ENCODE measurements around the gene FASTK.

FASTK gene

DNA sequence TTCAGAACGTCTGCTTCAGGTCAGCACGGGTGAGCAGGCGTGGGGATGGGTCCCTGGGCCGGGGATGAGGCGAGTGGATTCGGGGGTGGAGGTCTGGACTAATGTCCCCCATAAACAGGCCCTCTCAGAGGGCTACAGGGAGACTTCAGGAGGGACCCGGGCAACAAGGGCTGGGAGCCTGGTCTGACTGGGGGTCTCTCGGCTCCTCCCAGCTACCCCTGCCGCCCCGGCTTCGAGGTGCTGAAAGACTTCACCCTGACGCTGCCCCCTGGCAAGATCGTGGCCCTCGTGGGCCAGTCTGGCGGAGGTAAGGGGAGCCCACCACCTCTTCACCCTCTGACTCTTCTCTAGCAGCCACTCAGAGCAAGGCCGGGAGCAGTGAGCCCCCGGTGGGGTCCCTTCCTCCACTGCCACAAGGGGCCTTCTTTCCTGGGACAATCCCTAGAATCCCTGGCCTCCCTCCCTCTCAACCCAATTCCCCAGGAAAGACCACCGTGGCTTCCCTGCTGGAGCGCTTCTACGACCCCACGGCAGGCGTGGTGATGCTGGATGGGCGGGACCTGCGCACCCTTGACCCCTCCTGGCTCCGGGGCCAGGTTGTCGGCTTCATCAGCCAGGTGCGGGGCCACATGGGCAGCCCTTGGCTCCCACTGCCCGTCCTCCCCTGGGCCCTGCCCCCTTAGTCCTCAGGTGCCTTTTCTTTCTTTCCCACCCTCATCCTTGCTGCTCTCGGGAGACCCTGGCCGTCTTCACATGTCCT is 39.8 kb downstream of the FASTK start:
- Mint-ChIP-seq H3K4me1 (peaks cover 3% of the 10 kb centered on the region), H3K9me3 (no peaks in the 10 kb centered on the region), H3K27me3 (no peaks in the 10 kb centered on the region), H3K27ac (no peak overlapping the region), H3K36me3 (peaks cover 2% of the 10 kb centered on the region), H3K4me3 (no peak overlapping the region)
- DNase-seq = no peak
- CTCF ChIA-PET = interaction anchor here (1.4 to 2.5 kb wide), 3 partner anchors 9 to 23 kb away, joined by 3 to 10 read pairs (median 4); partner anchors contain the start of gene ABCB8

DNA sequence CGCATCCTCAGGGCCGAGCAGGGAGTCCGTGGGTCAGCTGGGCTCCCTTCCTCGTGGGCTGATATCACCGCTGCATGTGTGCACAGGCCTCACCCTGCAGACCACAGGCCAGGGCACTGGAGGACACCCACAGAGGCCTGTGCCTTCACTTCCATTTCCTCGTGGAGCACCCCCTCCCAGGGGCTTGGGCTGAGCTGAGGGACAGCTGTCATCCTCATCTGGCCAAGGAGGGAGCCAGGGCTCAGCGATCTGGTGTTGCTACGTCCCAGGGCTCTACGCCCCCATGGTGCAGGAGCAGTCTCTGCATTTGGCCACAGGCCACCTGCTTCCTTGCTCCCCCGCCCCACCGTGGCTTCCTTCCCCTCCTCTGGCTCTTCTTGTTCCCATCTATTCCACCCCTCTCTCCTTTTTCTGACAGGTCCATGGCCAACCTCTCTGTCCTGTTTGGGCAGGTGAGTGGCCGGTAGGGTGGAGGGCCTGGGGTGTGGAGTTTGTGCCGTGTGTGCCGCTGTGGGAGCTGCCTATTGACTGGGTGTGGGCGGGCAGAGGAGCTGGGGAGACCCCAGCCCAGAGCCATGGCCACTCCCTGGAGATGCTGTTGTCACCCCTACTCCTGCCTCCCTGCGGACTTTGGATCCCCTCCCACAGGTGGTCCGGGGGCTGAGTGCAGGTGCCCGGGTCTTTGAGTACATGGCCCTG is 40.6 kb downstream of the FASTK start:
- CTCF ChIA-PET = interaction anchor here (2.5 kb wide), 1 partner anchor 22 kb away, joined by 10 read pairs; no protein-coding TSS in a partner anchor
- H3K4me1 Mint-ChIP-seq = peaks cover 3% of the 10 kb centered on the region

DNA sequence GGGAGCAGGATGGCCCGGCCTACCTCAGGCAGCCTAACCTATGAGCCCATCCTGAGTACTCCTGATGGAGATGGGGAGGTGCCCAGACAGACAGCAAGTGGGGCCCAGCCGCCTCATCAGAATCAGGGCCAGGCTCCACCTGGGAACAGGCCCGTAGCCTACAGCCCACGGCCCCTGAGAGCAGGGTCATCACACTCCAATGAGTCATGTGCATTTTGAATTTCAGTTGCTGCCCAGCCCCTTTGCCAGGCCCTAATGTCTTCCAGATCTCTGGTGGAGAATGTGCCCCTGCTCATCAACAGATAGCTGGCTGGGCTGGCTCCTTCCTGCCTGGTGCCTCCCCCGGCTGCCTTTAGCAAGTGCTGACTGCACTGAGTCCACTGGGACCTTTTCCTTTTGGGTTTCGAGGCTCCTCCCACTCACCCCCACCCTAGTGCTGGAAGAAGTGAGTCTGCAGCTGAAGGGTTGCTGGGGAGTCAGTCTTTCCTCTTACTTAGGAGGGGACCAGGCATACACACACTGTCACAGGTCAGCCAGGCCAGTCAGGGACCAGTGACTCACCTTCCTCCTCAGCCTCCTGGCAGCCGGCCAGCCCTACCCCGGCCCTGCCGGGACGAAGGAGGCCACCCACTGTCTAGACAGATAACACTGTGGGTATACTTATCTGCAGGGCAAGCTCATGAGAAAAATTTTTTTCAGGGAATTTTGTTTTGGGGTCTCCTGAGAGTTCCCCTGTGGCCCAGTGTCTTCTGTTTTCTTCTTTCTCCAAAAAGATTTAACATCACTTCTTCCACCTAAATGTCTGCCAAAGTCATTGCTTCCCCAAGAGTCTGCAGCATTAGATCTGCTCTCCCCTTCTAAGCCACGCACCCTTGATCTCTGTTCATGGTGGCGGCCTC is 41.4 kb downstream of the FASTK start:
- DNase-seq = no peak
- Mint-ChIP-seq H3K4me3 (no peak overlapping the region), H3K9me3 (no peaks in the 10 kb centered on the region), H3K36me3 (peaks cover 4% of the 10 kb centered on the region), H3K27me3 (no peaks in the 10 kb centered on the region), H3K4me1 (peaks cover 3% of the 10 kb centered on the region), H3K27ac (no peak overlapping the region)
- CTCF ChIA-PET = interaction anchor here (1.4 to 2.5 kb wide), 2 partner anchors 21 to 76 kb away, joined by 4 to 10 read pairs; no protein-coding TSS in a partner anchor

More for the DNA sequence above, 40.6 kb downstream of the FASTK start:
- no peaks in the 10 kb centered on the region for H3K27me3 Mint-ChIP-seq
- peaks cover 6% of the 10 kb centered on the region for H3K36me3 Mint-ChIP-seq
- no peak for DNase-seq
- H3K9me3 Mint-ChIP-seq = no peaks in the 10 kb centered on the region
- no peak overlapping the region for H3K27ac Mint-ChIP-seq
- no peak overlapping the region for H3K4me3 Mint-ChIP-seq

DNA sequence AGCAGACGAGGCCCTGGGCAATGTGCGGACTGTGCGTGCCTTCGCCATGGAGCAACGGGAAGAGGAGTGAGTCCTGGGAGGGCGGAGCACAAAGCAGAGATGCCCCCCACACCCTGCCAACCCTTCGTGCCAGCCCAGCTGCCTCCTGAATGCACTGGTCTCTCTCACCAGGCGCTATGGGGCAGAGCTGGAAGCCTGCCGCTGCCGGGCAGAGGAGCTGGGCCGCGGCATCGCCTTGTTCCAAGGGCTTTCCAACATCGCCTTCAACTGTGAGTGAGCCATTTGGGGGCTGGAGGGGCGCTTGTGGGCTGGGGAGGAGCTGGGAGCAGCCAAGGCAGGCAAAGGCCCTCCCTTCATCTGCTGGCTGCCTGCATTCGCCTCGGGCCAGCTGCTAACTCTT is 44.7 kb downstream of the FASTK start:
- Mint-ChIP-seq H3K4me3 (no peak overlapping the region), H3K4me1 (peaks cover 3% of the 10 kb centered on the region), H3K27me3 (no peaks in the 10 kb centered on the region), H3K36me3 (peaks cover 4% of the 10 kb centered on the region), H3K27ac (no peak overlapping the region), H3K9me3 (no peaks in the 10 kb centered on the region)
- CTCF ChIA-PET = no interaction called here
- DNase-seq = no peak

DNA sequence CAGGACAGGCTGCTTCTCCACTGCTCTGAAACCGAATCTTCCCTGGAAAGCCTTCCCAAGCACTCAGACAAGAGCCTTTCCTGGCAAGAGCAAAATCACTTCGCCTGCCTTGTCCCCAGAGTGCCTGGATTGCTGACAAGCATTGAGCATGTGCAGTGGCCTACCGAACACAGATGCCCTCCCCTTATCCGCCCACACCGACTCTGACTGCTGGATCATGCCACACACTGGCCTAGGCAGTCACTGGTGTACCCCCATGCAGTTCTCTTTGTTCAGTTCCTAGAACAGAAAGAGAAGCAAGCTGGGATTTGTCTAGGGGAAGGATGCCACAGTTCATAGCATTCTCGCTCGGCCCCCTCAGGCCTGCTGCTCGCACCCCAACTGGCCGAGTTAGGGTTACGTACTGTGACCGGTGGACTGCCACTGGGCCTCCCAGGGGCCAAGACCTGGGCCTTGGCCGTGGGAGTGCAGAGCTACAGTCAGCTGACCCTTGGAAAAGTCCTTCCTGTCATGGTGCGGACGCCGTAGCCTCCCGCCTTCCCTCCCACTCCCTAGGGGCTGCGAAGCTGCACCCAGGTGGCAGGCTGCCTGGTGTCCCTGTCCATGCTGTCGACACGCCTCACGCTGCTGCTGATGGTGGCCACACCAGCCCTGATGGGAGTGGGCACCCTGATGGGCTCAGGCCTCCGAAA is 45.4 kb downstream of the FASTK start:
- CTCF ChIA-PET = no interaction called here
- Mint-ChIP-seq H3K4me1 (peaks cover 3% of the 10 kb centered on the region), H3K4me3 (no peak overlapping the region), H3K9me3 (no peaks in the 10 kb centered on the region), H3K36me3 (peaks cover 4% of the 10 kb centered on the region), H3K27me3 (no peaks in the 10 kb centered on the region), H3K27ac (no peak overlapping the region)
- DNase-seq = no peak

DNA sequence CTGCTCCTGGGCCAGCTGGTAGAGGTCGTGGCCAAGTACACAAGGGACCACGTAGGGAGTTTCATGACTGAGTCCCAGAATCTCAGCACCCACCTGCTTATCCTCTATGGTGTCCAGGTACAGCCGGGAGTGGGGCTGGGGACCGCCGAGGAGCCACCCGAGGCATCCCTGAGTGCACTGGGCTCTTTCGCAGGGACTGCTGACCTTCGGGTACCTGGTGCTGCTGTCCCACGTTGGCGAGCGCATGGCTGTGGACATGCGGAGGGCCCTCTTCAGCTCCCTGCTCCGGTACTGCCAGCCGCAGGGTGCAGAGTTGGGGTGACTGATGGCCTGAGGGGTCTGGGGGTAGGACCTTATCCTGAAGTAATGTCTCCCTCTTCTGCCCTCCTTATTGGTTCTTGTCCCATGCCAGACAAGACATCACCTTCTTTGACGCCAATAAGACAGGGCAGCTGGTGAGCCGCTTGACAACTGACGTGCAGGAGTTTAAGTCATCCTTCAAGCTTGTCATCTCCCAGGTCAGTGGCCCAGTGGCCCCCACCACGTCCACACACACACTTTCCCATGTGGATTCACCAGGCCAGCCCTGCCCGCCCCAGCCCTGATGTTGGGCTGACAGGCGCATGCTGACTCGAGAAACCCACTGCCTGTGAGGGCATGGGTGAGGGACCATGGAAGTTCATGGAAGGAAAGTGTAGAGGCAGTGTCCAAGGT is 46.1 kb downstream of the FASTK start:
- H3K27ac Mint-ChIP-seq = no peak overlapping the region

DNA sequence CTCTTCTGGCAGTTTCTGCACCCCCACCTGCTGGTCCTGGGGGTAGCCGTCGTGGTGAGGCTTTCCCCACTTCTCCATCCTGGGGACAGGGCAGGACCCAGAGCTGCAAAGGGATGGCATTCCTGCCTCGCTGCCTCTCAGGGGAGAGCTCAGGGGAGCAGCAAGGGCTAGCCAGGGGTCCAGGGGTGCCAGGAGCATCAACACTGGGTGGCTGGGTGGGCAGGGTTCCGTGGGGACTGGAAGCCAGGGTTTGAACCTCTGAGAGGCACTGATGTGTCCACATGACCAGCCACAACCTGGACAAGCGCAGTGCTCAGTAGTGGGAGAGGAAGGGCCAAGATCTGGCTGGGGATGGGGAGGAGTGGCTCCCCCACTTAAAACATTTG is 46.8 kb downstream of the FASTK start:
- DNase-seq = no peak
- H3K27me3 Mint-ChIP-seq = no peaks in the 10 kb centered on the region
- no peaks in the 10 kb centered on the region for H3K9me3 Mint-ChIP-seq
- H3K36me3 Mint-ChIP-seq = peaks cover 4% of the 10 kb centered on the region
- no peak overlapping the region for H3K4me3 Mint-ChIP-seq
- CTCF ChIA-PET = interaction anchor here (0.9 to 2.2 kb wide), 2 partner anchors 15 to 77 kb away, joined by 3 to 10 read pairs; no protein-coding TSS in a partner anchor
- peaks cover 11% of the 10 kb centered on the region for H3K4me1 Mint-ChIP-seq
- no peak overlapping the region for H3K27ac Mint-ChIP-seq

More for the DNA sequence above, 46.1 kb downstream of the FASTK start:
- Mint-ChIP-seq H3K4me3 (no peak overlapping the region), H3K4me1 (peaks cover 8% of the 10 kb centered on the region), H3K9me3 (no peaks in the 10 kb centered on the region), H3K36me3 (peaks cover 4% of the 10 kb centered on the region), H3K27me3 (no peaks in the 10 kb centered on the region)
- CTCF ChIA-PET = interaction anchor here (2.2 kb wide), 1 partner anchor 16 kb away, joined by 10 read pairs; no protein-coding TSS in a partner anchor
- DNase-seq = no peak

DNA sequence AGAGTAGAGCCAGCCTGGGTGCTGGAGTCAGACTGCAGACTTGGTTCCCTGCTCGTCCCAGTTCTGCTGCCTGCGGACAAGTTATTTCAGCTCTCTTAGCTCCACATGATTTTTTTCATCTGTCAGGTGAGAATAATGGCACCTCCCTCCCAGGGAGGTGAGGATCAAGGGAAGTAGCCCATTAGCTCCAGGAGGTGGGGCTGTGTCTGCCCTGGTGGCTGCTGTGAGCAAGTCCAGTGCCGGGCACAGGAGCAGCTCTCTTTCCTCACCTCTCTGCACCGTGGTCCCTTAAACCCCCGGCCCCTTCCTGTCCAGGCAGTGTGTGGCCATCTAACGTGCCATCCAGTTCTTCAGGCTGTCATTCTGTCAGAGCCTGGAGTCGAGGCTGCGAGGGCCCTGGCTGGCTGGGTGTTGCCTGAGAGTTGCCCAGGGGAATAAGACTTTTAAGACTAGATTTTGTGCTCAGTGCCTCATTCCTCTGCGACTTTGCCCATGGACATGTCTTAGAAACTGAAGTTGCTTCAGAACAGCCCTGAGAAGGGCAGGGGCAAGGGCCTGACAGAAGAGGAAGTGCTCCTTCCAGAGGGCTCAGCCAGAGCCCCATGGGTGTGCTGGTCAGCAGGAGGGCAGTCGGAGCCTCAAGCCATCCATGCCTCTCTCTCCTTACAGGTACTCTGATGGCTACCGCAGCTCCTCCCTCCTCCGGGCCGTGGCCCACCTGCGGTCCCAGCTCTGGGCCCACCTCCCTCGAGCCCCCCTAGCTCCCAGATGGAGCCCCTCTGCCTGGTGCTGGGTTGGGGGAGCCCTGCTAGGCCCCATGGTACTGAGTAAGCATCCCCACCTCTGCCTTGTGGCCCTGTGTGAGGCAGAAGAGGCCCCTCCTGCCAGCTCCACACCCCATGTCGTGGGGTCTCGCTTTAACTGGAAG is 47.4 kb downstream of the FASTK start:
- H3K4me3 Mint-ChIP-seq = no peak overlapping the region
- peaks cover 14% of the 10 kb centered on the region for H3K4me1 Mint-ChIP-seq
- no peaks in the 10 kb centered on the region for H3K9me3 Mint-ChIP-seq
- no peak for DNase-seq
- H3K27me3 Mint-ChIP-seq = no peaks in the 10 kb centered on the region
- H3K36me3 Mint-ChIP-seq = peaks cover 7% of the 10 kb centered on the region
- CTCF ChIA-PET = interaction anchor here (0.9 to 2.2 kb wide), 5 partner anchors 9 to 78 kb away, joined by 3 to 10 read pairs (median 3); no protein-coding TSS in a partner anchor
- H3K27ac Mint-ChIP-seq = no peak overlapping the region

DNA sequence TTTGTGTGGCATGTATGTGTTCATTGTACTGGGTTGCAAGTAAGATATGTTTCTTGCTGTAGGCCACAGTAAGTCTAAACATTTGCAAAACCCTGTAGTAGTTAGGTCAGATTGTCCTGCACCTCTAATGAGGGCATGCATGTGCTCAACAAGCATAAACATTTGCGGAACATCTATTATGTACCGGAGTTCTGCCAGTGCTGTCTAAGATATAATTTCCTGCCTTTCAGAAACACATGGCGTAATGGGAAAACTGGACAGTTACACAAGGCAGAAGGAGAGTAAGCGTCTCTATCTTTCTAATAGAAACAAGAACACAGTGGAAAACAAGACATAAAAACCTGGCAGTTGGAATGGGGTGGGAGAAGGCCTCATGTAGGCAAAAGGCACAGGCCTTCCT is 49.6 kb downstream of the FASTK start:
- H3K27ac Mint-ChIP-seq = no peak overlapping the region
- no peak overlapping the region for H3K4me3 Mint-ChIP-seq
- H3K9me3 Mint-ChIP-seq = no peaks in the 10 kb centered on the region
- peaks cover 9% of the 10 kb centered on the region for H3K27me3 Mint-ChIP-seq
- no peak for DNase-seq
- peaks cover 26% of the 10 kb centered on the region for H3K4me1 Mint-ChIP-seq
- CTCF ChIA-PET = no interaction called here
- H3K36me3 Mint-ChIP-seq = peaks cover 7% of the 10 kb centered on the region

DNA sequence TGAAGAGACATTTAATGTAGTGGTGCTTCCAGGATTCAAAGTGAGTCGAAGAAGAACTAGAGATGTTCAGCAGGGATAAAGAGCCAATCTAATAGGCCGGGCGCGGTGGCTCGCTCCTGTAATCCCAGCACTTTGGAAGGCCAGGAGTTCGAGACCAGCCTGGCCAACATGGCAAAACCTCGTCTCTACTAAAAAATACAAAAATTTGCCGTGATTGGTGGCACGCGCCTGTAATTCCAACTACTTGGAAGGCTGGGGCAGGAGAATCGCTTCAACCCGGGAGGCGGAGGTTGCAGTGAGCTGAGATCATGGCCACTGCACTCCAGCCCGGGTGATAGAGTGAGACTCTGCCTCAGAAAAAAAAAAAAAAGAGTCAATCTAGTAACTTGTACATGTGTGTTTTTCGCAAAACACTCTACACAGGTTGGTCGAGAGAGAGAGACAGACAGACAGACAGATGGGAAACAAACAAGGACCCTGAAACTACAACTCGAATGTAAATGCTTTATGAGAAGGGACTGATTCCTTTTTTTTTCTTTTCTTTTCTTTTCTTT is 51.6 kb downstream of the FASTK start:
- Mint-ChIP-seq H3K27me3 (peaks cover 22% of the 10 kb centered on the region), H3K4me3 (peak overlapping the region; percentile 93), H3K4me1 (peaks cover 26% of the 10 kb centered on the region), H3K9me3 (no peaks in the 10 kb centered on the region), H3K27ac (peak overlapping the region; percentile 91), H3K36me3 (peaks cover 4% of the 10 kb centered on the region)
- CTCF ChIA-PET = interaction anchor here (0.6 to 2.5 kb wide), 8 partner anchors 10 to 275 kb away, joined by 3 to 9 read pairs (median 5); no protein-coding TSS in a partner anchor
- no peak for DNase-seq

DNA sequence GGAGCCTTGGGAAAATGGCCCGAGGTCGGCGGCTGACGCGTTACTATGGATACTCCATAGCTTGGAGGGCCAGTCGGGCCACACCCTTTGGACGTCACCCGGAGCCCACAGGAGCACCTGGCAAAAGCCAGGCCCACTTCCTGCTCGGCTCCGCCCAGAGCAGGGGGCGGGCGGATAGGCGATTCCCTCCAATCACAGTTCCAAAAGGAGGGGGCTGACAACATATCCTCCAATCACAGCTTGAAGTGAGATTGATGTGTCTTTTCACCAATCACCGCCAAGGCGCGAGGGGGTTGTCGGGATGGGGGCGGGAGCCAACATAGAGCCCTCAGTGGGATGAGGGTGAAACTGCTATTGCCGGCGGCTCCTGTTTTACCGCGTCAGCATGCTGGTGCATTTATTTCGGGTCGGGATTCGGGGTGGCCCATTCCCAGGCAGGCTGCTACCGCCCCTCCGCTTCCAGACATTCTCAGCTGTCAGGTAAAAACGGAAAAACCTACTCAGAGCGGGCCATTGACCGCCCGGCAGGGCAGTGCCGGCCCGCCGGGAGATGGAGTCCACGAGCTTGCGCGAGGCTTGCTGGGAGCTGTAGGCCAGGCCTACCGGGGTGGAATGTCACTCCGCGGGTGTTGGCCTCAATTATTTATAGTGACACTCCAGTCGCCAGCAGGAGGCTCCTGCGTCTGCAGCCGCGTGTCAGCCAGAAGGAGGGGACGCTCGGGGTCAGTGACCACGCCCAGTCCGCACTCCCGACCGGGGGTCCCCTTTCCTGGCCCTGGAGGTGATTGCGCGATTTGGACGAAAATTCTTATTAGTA is 52.3 kb downstream of the FASTK start, which contains the start of gene ABCB8:
TSS of gene ABCB8 (plus strand) at position 320 of the 817 bp plus-strand sequence. CDS start at position 386, 66 bp downstream.
- CTCF ChIA-PET = interaction anchor here (0.6 to 2.5 kb wide), 11 partner anchors 9 to 276 kb away, joined by 3 to 9 read pairs (median 3); no protein-coding TSS in a partner anchor
- Mint-ChIP-seq H3K27me3 (peaks cover 28% of the 10 kb centered on the region), H3K4me1 (peaks cover 26% of the 10 kb centered on the region), H3K4me3 (peak within 1 kb of the TSS; percentile 93), H3K9me3 (no peaks in the 10 kb centered on the region), H3K36me3 (peaks cover 4% of the 10 kb centered on the region), H3K27ac (peak within 1 kb of the TSS; percentile 91)
- peak; percentile 99 for DNase-seq

Measured in activated naive CD4-positive, alpha-beta T cell treated with anti-CD3 and anti-CD28 coated beads, Interleukin-2, amount 10 ng/mL, durations not matched to agents 7 days and 5 days (primary cell).